Measurements from ENCODE around the gene MIPOL1. TPM values are rescaled to one million over a fixed set of nuclear protein-coding genes. Genes with fewer than 3 reads are reported as not detected.

The MIPOL1 gene
- polyA plus RNA-seq, 6 donors from 2014 or later, result not detected

DNA sequence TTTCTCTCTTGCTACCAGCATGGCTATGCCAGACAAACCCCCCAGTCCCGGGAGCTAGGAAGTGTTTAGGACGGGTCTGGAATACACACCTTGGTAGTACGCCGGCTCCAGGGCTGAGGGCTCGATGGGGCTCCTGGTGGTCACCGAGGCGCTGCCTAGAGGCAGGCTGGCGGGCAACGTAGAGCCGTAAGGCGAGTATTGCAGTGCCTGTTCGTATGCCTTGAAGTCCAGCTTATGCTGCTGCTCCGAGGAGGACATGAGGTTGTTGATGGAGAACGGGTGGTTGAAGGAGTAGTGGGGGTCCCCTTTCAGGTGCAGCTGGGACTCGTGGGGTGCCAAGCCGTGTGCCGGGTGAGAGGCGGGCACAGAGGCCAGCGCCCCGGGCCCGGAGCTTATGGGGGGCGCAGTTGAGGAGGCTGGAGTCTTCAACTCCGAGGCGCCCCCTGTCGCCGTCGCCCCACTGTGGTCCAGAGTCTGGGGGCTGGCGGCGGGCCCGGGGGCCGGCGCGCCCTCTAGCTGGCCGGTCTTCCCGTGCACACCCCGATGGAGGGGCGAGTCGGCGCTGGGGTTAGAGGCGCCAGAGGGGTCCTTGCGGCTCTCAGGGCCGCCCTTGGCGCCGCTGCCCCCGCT, 393.7 kb downstream of the MIPOL1 start:
- H3K4me1 Mint-ChIP-seq, result peaks cover 10 to 19% (median 18%) of the 10 kb centered on the region in 3 donors
- H3K27me3 Mint-ChIP-seq, result peaks cover 60 to 70% (median 70%) of the 10 kb centered on the region in 3 donors
- H3K36me3 Mint-ChIP-seq, result peaks cover 7 to 12% of the 10 kb centered on the region in 2 donors
- peaks cover 0 to 38% (median 13%) of the 10 kb centered on the region in 7 donors for H3K9me3 Mint-ChIP-seq
- H3K27ac Mint-ChIP-seq, result no peak overlapping the region
- ATAC-seq (ENCODE audit: low read depth in 2 of 2) (no peak), DNase-seq (no peak)
- peak overlapping the region in 1 of 8 donors; percentile 38 for H3K4me3 Mint-ChIP-seq

DNA sequence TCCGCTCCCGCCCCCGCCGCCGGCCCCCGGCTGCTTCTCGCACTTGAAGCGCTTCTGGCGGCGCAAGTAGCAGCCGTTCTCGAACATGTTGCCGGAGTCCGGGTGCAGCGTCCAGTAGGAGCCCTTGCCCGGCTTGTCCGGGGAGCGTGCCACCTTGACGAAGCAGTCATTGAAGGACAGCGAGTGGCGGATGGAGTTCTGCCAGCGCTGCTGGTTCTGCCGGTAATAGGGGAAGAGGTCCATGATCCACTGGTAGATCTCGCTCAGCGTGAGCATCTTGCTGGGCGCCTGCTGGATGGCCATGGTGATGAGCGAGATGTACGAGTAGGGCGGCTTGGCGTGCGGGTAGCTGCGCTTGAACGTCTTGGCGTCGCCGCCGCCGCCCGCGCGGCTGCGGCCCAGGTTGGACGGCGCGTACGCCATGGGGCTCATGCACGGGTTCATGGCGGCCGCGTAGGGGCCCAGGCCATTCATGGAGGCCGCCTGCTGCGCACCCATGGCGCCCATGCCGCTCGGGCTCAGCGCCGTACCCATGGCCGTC, 394.3 kb downstream of the MIPOL1 start:
- peaks cover 11 to 25% (median 20%) of the 10 kb centered on the region in 3 donors for H3K4me1 Mint-ChIP-seq
- peaks cover 0 to 38% (median 16%) of the 10 kb centered on the region in 7 donors for H3K9me3 Mint-ChIP-seq
- no peak overlapping the region for H3K4me3 Mint-ChIP-seq
- peaks cover 62 to 76% (median 73%) of the 10 kb centered on the region in 3 donors for H3K27me3 Mint-ChIP-seq
- no peak overlapping the region for H3K27ac Mint-ChIP-seq
- H3K36me3 Mint-ChIP-seq, result peaks cover 10 to 12% of the 10 kb centered on the region in 2 donors
- ATAC-seq (ENCODE audit: low read depth in 2 of 2), result no peak
- no peak for DNase-seq

DNA sequence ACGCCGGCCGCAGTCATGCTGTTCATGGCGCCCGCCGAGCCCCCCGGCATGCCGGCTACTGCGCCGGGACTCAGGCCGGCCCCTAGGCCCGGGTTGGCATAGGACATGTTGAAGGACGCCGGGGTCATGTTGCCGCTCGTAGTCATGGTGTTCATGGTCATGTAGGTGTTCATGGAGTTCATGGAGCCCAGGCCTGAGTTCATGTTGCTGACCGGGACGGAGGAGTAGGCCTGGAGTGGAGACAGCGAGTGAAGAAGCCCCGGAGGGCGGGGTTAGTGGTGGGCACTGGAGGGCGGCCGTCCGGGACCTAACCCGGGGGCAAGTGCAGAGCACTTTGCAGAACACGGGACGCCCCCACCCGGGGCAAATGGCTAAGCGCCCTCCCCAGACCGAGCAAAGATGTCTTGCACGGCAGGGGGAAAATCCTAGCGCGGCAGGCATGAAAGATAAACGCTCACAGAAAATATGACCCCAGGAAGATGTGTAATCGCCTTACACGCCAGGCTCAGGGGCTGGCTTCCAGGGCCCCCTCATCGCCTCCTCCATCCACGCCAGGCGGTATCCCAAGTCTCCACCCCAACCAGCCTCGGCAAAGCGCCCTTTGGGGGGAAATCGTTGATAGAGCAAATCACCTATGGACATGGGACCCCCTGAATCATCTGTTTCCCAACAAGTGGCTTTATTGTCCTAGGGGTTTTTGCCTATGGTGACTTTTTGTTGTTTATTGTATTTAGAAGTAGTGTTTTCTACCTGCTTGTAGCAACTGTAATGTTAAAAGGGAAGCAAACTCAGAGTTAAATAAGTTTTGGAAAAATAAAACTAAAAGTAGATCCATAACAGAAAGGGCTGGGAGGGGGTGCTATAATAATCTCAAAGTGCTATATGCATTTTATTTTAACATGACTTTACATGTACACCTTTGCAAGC, 395.0 kb downstream of the MIPOL1 start:
- DNase-seq (no peak), ATAC-seq (ENCODE audit: low read depth in 2 of 2) (no peak)
- Mint-ChIP-seq H3K9me3 (peaks cover 0 to 46% (median 17%) of the 10 kb centered on the region in 7 donors), H3K27ac (no peak overlapping the region), H3K27me3 (peaks cover 60 to 73% (median 71%) of the 10 kb centered on the region in 3 donors), H3K4me3 (no peak overlapping the region), H3K36me3 (peaks cover 10 to 12% of the 10 kb centered on the region in 2 donors), H3K4me1 (peaks cover 11 to 25% (median 20%) of the 10 kb centered on the region in 3 donors)

DNA sequence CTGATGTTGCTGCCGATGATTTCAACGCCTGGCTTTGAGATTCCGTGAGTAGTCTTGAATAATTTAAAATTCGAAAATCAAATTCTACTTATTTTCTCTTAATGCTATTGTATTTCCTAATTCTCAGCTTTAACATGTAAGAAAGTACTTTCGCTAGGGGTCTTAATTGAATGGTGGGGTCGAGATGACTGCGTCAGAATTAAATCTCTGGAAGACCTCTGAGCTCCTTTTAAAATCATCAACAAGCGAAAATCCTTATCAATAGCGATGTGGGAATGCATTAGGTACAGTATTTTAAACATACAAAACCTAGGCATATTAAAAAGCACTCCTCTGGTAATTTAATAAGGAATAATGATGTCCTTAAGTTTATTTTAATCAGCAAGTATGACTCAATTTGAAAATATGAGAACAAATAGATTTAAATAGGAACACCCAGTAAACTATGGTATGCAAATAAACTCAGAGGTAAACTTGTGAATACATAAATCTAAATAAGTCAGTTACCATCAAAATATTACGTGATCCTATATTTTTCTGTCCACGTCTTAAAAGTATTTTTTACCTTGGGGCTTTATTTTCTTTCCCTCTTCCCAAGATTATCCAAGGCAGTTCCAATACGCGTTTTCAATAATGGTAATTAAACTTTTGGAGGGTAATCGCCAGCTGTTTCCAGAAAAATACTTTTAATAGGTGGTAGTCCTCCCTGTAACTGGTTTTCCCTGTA, 395.9 kb downstream of the MIPOL1 start:
- H3K27me3 Mint-ChIP-seq, result peaks cover 54 to 75% (median 67%) of the 10 kb centered on the region in 3 donors
- DNase-seq, result no peak
- H3K4me3 Mint-ChIP-seq, result peak overlapping the region in 5 of 8 donors; percentile 55 to 84 (median 59)
- H3K4me1 Mint-ChIP-seq, result peaks cover 11 to 25% (median 20%) of the 10 kb centered on the region in 3 donors
- H3K27ac Mint-ChIP-seq, result peak overlapping the region in 2 of 6 donors; percentile 47 to 74
- peaks cover 10 to 12% of the 10 kb centered on the region in 2 donors for H3K36me3 Mint-ChIP-seq
- no peak for ATAC-seq (ENCODE audit: low read depth in 2 of 2)
- peaks cover 0 to 44% (median 15%) of the 10 kb centered on the region in 7 donors for H3K9me3 Mint-ChIP-seq

DNA sequence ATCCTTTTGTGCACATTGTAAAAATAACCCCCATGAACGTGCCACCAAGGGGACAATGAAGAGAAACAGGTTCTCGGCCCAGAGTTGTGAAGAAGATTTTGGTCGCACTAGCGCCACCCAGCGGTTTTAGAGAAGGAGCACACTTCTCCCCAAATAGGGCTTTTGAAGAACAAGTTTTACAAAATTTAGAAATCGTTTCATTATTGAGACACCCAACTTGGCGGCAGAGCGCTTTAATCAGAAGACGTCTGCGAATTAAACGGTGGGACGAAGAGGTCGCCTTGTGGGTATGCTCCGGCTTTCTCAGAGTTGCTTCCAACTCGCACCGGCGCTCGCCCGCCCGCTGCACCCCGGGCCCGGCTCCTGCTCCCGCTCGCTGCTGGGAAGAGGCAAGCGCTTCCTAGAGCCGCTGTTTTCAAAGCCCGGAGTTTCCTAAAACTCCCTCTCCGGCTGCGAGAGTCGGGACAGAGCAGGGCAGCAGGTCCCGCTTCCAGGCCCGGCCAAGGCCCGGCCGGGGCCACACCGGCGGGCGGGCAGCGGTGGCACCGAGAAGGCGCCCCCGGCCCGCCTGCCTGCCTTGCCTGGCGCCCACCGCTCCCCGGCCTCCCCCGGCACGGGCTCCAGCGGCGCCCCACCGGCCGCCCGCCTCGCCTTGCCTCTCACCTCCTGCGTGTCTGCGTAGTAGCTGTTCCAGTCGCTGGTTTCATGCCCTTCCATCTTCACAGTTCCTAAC, 396.7 kb downstream of the MIPOL1 start:
- no peak for ATAC-seq (ENCODE audit: low read depth in 2 of 2)
- Mint-ChIP-seq H3K9me3 (peaks cover 0 to 43% (median 16%) of the 10 kb centered on the region in 7 donors), H3K4me1 (peaks cover 11 to 30% (median 20%) of the 10 kb centered on the region in 3 donors), H3K27ac (peak overlapping the region in 3 of 6 donors; percentile 47 to 74 (median 59)), H3K27me3 (peaks cover 54 to 75% (median 67%) of the 10 kb centered on the region in 3 donors), H3K36me3 (peaks cover 10 to 12% of the 10 kb centered on the region in 2 donors), H3K4me3 (peak overlapping the region in 5 of 8 donors; percentile 55 to 84 (median 59))
- no peak for DNase-seq

DNA sequence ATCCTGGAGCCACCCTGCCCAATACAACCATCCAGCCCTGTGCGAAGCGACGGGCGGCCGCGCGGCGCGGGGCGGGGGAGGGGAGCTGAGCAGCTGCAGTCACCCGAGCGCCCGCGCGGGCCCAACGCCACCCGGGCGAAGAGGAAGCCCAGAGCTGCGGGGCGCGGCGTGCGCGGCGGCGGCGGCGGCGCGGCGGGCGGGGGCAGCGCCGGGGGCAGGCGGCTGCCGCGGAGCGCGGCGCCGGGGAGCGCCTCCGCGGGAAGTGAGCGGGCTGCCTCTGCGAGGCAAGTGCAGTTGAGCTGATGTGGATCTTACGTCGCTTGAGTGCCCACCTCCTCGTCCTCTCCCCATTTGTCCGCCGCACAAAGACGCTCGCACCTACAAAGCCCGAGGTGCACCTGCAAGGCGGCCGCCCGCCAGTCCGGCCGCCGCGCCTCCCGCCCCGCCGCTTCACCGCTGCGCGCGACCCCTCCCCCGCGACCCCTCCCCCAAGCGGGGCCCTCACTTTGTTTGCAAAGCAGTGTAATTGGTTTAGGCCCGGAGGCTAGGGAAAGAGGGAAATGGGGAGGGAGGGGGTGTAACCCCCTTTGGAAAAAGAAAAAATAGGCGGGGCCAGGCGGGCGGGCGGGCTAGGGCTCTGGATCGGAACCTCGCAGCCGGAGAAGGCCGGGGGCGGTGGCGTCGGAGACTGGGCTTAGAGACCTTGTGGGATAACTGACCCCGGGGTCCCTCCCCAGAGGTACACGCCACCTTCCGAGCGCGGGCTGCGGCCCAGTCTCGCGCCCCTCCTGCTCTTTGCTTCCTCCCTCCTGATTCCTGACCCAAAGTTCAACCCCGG, 397.5 kb downstream of the MIPOL1 start, which contains the start of the genes FOXA1 and TTC6:
TSS of gene FOXA1 (minus strand) at position 279 of the 838 bp plus-strand sequence. CDS start at position 2, 277 bp downstream.
TSS of gene TTC6 (plus strand) at position 659 of the 838 bp plus-strand sequence. CDS start 26,436 bp downstream, outside the sequence.
- peak; percentile 20 to 23 for ATAC-seq (ENCODE audit: low read depth in 2 of 2)
- Mint-ChIP-seq H3K4me1 (peaks cover 11 to 34% (median 20%) of the 10 kb centered on the region in 3 donors), H3K4me3 (peak within 1 kb of the TSS in 7 of 8 donors; percentile 58 to 85 (median 64)), H3K27me3 (peaks cover 53 to 79% (median 71%) of the 10 kb centered on the region in 3 donors), H3K36me3 (peaks cover 10 to 12% of the 10 kb centered on the region in 2 donors), H3K9me3 (peaks cover 0 to 42% (median 18%) of the 10 kb centered on the region in 7 donors), H3K27ac (peak within 1 kb of the TSS in 4 of 6 donors; percentile 38 to 74 (median 53))
- DNase-seq, result no peak

DNA sequence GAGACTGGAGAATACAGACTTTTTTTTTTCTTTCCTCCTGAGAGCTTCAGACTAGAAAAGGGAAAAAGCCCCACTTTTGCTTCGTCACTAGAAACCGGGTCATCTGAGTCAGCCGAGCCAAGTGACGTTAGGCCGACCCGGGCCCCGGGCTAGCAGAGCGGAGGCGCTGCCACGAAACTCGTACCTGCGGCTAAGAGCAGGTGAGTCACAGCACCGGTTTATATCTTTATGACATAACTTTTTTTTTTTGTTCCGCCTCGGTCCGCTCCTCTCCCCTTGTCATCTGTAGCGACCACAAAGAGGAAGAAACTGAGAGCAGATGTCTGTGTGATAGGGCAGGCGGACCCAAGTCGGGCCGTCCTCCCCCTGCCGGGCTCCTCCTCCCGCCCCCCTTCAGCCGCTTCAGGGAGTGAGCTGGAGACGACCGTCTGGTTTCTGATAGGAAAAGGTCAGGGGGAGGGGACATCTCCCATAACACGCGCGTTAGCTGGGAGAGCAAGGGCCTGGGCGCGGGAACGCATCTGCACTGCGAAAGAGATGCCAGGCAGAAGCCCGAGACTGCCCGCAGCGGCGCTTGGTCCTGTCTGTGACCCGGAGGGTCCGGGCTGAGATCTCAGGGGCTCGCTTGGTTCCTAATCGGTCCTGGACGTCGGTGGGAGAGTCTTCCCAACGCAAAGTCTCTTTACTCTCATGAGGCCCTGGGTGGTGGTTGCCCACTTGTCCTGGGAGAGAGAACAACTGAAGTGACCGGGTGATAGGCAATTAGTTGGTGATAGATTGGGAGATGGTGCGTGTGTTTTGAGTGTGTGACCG, 398.3 kb downstream of the MIPOL1 start:
- Mint-ChIP-seq H3K27ac (peak overlapping the region in 3 of 6 donors; percentile 38 to 74 (median 56)), H3K4me3 (peak overlapping the region in 7 of 8 donors; percentile 58 to 85 (median 63)), H3K4me1 (peaks cover 11 to 34% (median 20%) of the 10 kb centered on the region in 3 donors), H3K9me3 (peaks cover 0 to 33% (median 19%) of the 10 kb centered on the region in 7 donors), H3K27me3 (peaks cover 50 to 80% (median 73%) of the 10 kb centered on the region in 3 donors), H3K36me3 (peaks cover 7 to 10% of the 10 kb centered on the region in 2 donors)
- ATAC-seq (ENCODE audit: low read depth in 2 of 2) (peak; percentile 50 to 69), DNase-seq (peak; percentile 17)

DNA sequence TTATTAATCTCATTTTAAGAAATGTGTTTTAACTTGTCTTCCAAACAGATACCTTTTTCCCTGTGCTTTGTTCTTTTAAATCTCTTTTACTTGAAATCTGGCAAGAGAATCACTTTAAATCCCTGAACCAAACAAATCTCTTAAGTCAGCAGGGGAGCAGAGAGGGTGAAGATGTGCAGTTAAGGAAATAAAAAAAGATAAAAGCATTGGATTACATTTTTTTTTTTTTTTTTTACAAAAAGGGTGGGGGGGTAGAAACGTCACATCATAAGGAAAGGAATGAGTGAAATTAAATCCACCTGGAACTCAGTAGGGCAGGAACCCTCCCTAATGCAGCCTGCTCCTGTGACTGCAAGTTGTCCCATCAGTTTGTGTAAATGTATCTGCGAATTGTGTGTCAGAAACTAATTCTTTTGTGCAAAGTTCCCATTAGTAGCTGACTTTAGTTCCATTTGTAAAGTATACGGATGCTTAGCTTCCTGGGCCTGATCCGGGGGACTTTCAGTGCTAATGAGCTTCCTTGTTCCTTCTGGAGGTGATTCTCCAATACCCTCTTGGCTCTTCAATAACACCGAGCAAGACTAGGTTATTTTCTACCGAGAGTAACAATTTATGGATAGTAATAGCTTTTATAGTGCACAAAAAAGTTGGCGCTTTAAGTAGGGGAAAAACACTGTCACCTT, 399.2 kb downstream of the MIPOL1 start:
- peaks cover 0 to 30% (median 20%) of the 10 kb centered on the region in 7 donors for H3K9me3 Mint-ChIP-seq
- DNase-seq, result no peak
- ATAC-seq (ENCODE audit: low read depth in 2 of 2), result no peak
- no peak overlapping the region for H3K27ac Mint-ChIP-seq
- peak overlapping the region in 3 of 8 donors; percentile 18 to 85 (median 25) for H3K4me3 Mint-ChIP-seq
- peaks cover 0 to 10% of the 10 kb centered on the region in 2 donors for H3K36me3 Mint-ChIP-seq
- H3K27me3 Mint-ChIP-seq, result peaks cover 52 to 80% (median 71%) of the 10 kb centered on the region in 3 donors
- H3K4me1 Mint-ChIP-seq, result peaks cover 11 to 34% (median 20%) of the 10 kb centered on the region in 3 donors

DNA sequence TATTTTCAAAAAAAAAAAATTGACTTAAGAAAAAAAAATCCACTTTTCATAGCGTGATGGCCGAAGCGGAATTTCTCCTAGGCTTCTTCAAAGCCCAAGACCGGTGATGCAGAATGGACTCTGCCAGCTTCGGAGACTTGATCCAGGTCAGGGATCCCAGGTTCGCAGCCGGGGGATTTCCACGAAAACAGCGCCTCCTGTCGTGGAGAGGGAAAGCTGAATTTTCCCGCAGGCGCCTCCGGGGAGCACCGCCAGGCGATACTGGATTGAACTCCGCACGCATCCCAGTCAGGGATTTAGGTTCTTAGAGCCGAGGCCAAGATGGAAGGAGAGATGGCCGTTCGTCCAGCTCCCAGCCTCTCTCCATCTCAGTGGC, 399.8 kb downstream of the MIPOL1 start:
- no peak overlapping the region for H3K27ac Mint-ChIP-seq
- peaks cover under 1 to 10% of the 10 kb centered on the region in 2 donors for H3K36me3 Mint-ChIP-seq
- no peak for ATAC-seq (ENCODE audit: low read depth in 2 of 2)
- DNase-seq, result no peak
- peaks cover 52 to 78% (median 68%) of the 10 kb centered on the region in 3 donors for H3K27me3 Mint-ChIP-seq
- peak overlapping the region in 1 of 8 donors; percentile 19 for H3K4me3 Mint-ChIP-seq
- H3K9me3 Mint-ChIP-seq, result peaks cover 0 to 30% (median 20%) of the 10 kb centered on the region in 7 donors
- peaks cover 11 to 34% (median 17%) of the 10 kb centered on the region in 3 donors for H3K4me1 Mint-ChIP-seq

Measured in naive B cell (primary cell).